Measurements from ENCODE around the gene DISC1.

DISC1 gene

GRCh38 chr1:231701306-231701705, 74.7 kb downstream of the DISC1 start:
- POLR2A ChIA-PET, result no interaction called here
- no peak for DNase-seq (ENCODE audit: extremely low spot score)
- no peak for TF ChIP-seq LEF1 (IDR thresholded peaks at IDR 0.05; ENCODE audit: borderline replicate concordance)
- no peak for TF ChIP-seq ARNT (IDR thresholded peaks at IDR 0.05)
- no peak for TF ChIP-seq BHLHE40 (IDR thresholded peaks at IDR 0.05; ENCODE audit: borderline replicate concordance)
- TF ChIP-seq L3MBTL2 (conservative IDR thresholded peaks at IDR 0.05), result no peak
- TF ChIP-seq SUZ12 (IDR thresholded peaks at IDR 0.05), result no peak
- no peak for TF ChIP-seq SP1 (IDR thresholded peaks at IDR 0.05)
- no peak for TF ChIP-seq TARDBP (IDR thresholded peaks at IDR 0.05)
- TF ChIP-seq, protein P1, sequence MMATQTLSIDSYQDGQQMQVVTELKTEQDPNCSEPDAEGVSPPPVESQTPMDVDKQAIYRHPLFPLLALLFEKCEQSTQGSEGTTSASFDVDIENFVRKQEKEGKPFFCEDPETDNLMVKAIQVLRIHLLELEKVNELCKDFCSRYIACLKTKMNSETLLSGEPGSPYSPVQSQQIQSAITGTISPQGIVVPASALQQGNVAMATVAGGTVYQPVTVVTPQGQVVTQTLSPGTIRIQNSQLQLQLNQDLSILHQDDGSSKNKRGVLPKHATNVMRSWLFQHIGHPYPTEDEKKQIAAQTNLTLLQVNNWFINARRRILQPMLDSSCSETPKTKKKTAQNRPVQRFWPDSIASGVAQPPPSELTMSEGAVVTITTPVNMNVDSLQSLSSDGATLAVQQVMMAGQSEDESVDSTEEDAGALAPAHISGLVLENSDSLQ (IDR thresholded peaks at IDR 0.05), result no peak
- no peak for TF ChIP-seq ELF4 (IDR thresholded peaks at IDR 0.05)
- CTCF ChIA-PET, result no interaction called here

- DNase-seq (ENCODE audit: extremely low spot score), result no peak
- ChIA-PET POLR2A (no interaction called here), CTCF (no interaction called here)
- TF ChIP-seq FOXM1 (IDR thresholded peaks at IDR 0.05; ENCODE audit: borderline replicate concordance), result no peak
- no peak for TF ChIP-seq NFRKB (IDR thresholded peaks at IDR 0.05)
- no peak for TF ChIP-seq SUZ12 (IDR thresholded peaks at IDR 0.05)
- TF ChIP-seq ELF4 (IDR thresholded peaks at IDR 0.05), result no peak
- no peak for TF ChIP-seq FOXK2 (IDR thresholded peaks at IDR 0.05)
- no peak for TF ChIP-seq CTBP1 (IDR thresholded peaks at IDR 0.05; ENCODE audit: borderline replicate concordance)
- TF ChIP-seq TARDBP (IDR thresholded peaks at IDR 0.05), result no peak
These were observed 75.7 kb downstream of the DISC1 start for GRCh38 chr1:231702331-231702730.

GRCh38 chr1:231702804-231703203, 76.2 kb downstream of the DISC1 start:
- DNase-seq (ENCODE audit: extremely low spot score), result no peak
- ChIA-PET CTCF (no interaction called here), POLR2A (no interaction called here)
- TF ChIP-seq SUZ12 (IDR thresholded peaks at IDR 0.05) (no peak), LEF1 (IDR thresholded peaks at IDR 0.05; ENCODE audit: borderline replicate concordance) (no peak), FOXM1 (IDR thresholded peaks at IDR 0.05; ENCODE audit: borderline replicate concordance) (no peak), ARNT (IDR thresholded peaks at IDR 0.05) (no peak), FOXA1 (IDR thresholded peaks at IDR 0.05) (no peak), ZNF384 (IDR thresholded peaks at IDR 0.05) (no peak), FOXK2 (IDR thresholded peaks at IDR 0.05) (no peak), NFRKB (IDR thresholded peaks at IDR 0.05) (no peak), SP1 (IDR thresholded peaks at IDR 0.05) (no peak), L3MBTL2 (conservative IDR thresholded peaks at IDR 0.05) (no peak), BHLHE40 (IDR thresholded peaks at IDR 0.05; ENCODE audit: borderline replicate concordance) (no peak), HDGF (IDR thresholded peaks at IDR 0.05; ENCODE audit: borderline replicate concordance) (no peak), CTBP1 (IDR thresholded peaks at IDR 0.05; ENCODE audit: borderline replicate concordance) (no peak), ELF4 (IDR thresholded peaks at IDR 0.05) (no peak)
- TF ChIP-seq, protein P1 (IDR thresholded peaks at IDR 0.05), result no peak

DNA sequence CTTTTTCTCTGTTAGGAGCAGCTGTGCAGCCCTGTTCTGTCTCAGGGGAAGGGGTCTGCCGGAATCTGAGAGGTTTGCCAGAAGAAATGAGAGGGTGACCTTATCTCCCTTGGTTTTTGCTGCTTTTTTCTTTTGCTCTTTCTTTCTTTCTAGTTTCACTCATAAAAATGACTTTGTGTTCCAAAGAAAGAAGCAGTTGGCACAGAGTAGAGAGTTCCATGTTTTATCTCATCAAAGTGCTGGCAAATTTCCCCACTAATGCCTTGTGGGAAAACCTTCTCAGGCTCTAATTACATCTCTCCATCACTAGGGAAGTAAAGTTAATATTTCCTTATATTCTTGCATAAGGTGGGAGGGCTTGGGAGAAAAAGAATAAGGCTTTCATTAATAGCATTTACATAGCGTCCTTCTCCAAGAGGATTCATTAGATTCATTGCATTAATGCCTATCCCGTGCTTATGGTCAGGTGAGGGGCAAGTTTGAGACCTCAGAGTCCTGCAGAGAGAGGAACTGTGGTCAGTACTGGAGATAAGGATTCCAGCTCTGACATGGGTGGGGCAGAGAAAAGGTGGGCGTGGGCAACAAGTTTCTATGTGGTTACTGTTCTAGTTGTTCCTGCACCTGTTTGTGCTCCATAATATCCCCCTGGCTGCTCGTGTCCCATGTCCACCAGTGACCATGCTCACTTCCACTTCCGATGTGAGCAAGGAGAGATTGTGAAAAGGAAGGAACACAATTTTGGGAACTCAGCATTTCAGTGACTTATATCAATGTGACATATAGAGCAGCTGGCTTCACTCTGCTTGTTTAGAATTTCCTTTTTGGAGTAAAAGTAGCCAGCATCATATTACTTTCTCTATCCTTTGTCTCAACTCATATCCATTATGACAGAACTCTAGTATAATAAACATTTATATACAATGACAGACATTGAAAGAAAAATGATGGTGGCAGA, 79.5 kb downstream of the DISC1 start:
- no peak for TF ChIP-seq LEF1 (IDR thresholded peaks at IDR 0.05; ENCODE audit: borderline replicate concordance)
- no peak for TF ChIP-seq ZNF384 (IDR thresholded peaks at IDR 0.05)
- no peak for TF ChIP-seq FOXK2 (IDR thresholded peaks at IDR 0.05)
- TF ChIP-seq FOXA1 (IDR thresholded peaks at IDR 0.05), result no peak
- TF ChIP-seq ARNT (IDR thresholded peaks at IDR 0.05), result no peak
- TF ChIP-seq SP1 (IDR thresholded peaks at IDR 0.05), result no peak
- no peak for TF ChIP-seq NFRKB (IDR thresholded peaks at IDR 0.05)
- TF ChIP-seq BHLHE40 (IDR thresholded peaks at IDR 0.05; ENCODE audit: borderline replicate concordance), result no peak
- TF ChIP-seq FOXM1 (IDR thresholded peaks at IDR 0.05; ENCODE audit: borderline replicate concordance), result no peak
- no peak for TF ChIP-seq SUZ12 (IDR thresholded peaks at IDR 0.05)
- ChIA-PET POLR2A (no interaction called here), CTCF (no interaction called here)
- DNase-seq (ENCODE audit: extremely low spot score), result no peak

DNA sequence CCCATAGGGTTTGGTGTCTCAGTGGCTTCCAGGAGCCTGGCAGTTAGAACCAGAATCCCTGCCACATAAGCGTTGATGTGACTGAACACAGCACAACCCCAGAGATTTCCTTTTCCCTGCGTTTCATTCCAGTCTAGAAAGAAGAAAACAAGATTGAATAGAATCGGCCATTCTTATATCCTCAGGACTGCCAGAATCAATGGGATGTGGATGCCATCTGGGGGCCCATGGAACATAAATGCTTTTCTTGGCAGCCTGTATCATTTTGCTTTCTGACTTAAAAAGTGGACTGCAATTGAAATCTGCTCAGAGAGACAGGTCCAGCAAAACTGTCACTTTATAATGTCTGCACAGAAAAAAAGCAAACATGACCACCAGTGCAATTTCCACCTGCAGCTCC, 80.3 kb downstream of the DISC1 start:
- no peak for DNase-seq (ENCODE audit: extremely low spot score)
- CTCF ChIA-PET, result no interaction called here
- TF ChIP-seq TARDBP (IDR thresholded peaks at IDR 0.05) (no peak), ZNF384 (IDR thresholded peaks at IDR 0.05) (no peak), L3MBTL2 (conservative IDR thresholded peaks at IDR 0.05) (no peak), NFRKB (IDR thresholded peaks at IDR 0.05) (no peak), BHLHE40 (IDR thresholded peaks at IDR 0.05; ENCODE audit: borderline replicate concordance) (no peak), FOXM1 (IDR thresholded peaks at IDR 0.05; ENCODE audit: borderline replicate concordance) (no peak), SUZ12 (IDR thresholded peaks at IDR 0.05) (no peak), FOXK2 (IDR thresholded peaks at IDR 0.05) (no peak), ARNT (IDR thresholded peaks at IDR 0.05) (no peak), ELF4 (IDR thresholded peaks at IDR 0.05) (no peak)
- POLR2A ChIA-PET, result no interaction called here

DNA sequence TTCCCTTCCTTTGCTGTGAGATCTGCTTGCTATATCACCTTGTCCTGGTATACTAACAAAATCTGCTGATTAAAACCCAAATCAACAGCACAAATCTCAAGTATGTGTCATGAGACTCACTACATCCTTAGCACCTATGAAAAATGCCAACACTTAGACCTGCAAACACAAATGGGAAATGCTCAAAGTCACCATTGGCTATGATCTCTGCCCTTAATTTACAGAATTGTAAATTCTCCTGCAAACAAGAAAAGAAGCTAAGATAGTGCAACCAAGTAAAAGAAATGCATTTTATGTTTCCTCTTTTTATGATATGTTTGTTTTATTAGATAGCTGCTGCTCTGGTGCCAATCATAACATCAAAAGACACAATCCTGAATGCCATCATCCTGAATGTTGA, 80.8 kb downstream of the DISC1 start:
- ChIA-PET CTCF (no interaction called here), POLR2A (no interaction called here)
- DNase-seq (ENCODE audit: extremely low spot score), result no peak
- no peak for TF ChIP-seq ARNT (IDR thresholded peaks at IDR 0.05)
- no peak for TF ChIP-seq HDGF (IDR thresholded peaks at IDR 0.05; ENCODE audit: borderline replicate concordance)
- TF ChIP-seq FOXK2 (IDR thresholded peaks at IDR 0.05), result no peak
- no peak for TF ChIP-seq ELF4 (IDR thresholded peaks at IDR 0.05)
- TF ChIP-seq, protein P1 (IDR thresholded peaks at IDR 0.05), result no peak
- TF ChIP-seq BHLHE40 (IDR thresholded peaks at IDR 0.05; ENCODE audit: borderline replicate concordance), result no peak
- TF ChIP-seq TARDBP (IDR thresholded peaks at IDR 0.05), result no peak
- TF ChIP-seq L3MBTL2 (conservative IDR thresholded peaks at IDR 0.05), result no peak
- TF ChIP-seq NFRKB (IDR thresholded peaks at IDR 0.05), result no peak
- TF ChIP-seq CTBP1 (IDR thresholded peaks at IDR 0.05; ENCODE audit: borderline replicate concordance), result no peak
- TF ChIP-seq SUZ12 (IDR thresholded peaks at IDR 0.05), result no peak
- no peak for TF ChIP-seq FOXA1 (IDR thresholded peaks at IDR 0.05)
- TF ChIP-seq SP1 (IDR thresholded peaks at IDR 0.05), result no peak
- no peak for TF ChIP-seq LEF1 (IDR thresholded peaks at IDR 0.05; ENCODE audit: borderline replicate concordance)
- no peak for TF ChIP-seq ZNF384 (IDR thresholded peaks at IDR 0.05)
- no peak for TF ChIP-seq FOXM1 (IDR thresholded peaks at IDR 0.05; ENCODE audit: borderline replicate concordance)
